NCI-H1092 (cell line): ENCODE measurements around the gene PIK3R2.
A peak's percentile ranks its signal among the peaks of the same experiment; 100 is the strongest.
"Not testable (repeated sequence)": the region's sequence is repeated elsewhere in the genome, so short reads cannot be mapped to it uniquely, and the experiment has no call there.

ENCODE experiments used
- DNase-seq: peaks from one replicate; lab custom pipeline; 2025; lab: John Stamatoyannopoulos, UW

Gene PIK3R2

GRCh38 chr19:18152817-18153555 is at the start of gene PIK3R2:
Gene PIK3R2, plus strand, starts transcription at chr19:18153163. Its CDS starts 2,717 bp downstream, at chr19:18155880.
- peak; percentile 100 for DNase-seq

GRCh38 chr19:18104793-18105131 is 48.2 kb upstream of the PIK3R2 start:
- DNase-seq: no peak

GRCh38 chr19:18105259-18105658 is 47.7 kb upstream of the PIK3R2 start:
- not testable (repeated sequence) for DNase-seq

- DNase-seq: no peak
Observed at GRCh38 chr19:18107235-18107634, 45.7 kb upstream of the PIK3R2 start.

- DNase-seq: no peak
Observed at GRCh38 chr19:18108897-18109296, 44.1 kb upstream of the PIK3R2 start.

GRCh38 chr19:18109341-18109732 is 43.6 kb upstream of the PIK3R2 start:
- no peak for DNase-seq

GRCh38 chr19:18109733-18110608 is 43.0 kb upstream of the PIK3R2 start:
- no peak for DNase-seq

- no peak for DNase-seq
Observed at GRCh38 chr19:18110609-18111232, 42.2 kb upstream of the PIK3R2 start.

GRCh38 chr19:18112989-18113478 is 39.9 kb upstream of the PIK3R2 start:
- DNase-seq: peak; percentile 60

GRCh38 chr19:18113827-18114226 is 39.1 kb upstream of the PIK3R2 start:
- DNase-seq: no peak

- no peak for DNase-seq
Observed at GRCh38 chr19:18114483-18114882, 38.5 kb upstream of the PIK3R2 start.

GRCh38 chr19:18117364-18117691 is 35.6 kb upstream of the PIK3R2 start:
- no peak for DNase-seq

GRCh38 chr19:18117692-18118378 is 35.1 kb upstream of the PIK3R2 start:
- peak; percentile 82 for DNase-seq

GRCh38 chr19:18118420-18119012 is 34.4 kb upstream of the PIK3R2 start:
- DNase-seq: no peak

GRCh38 chr19:18119013-18119716 is 33.8 kb upstream of the PIK3R2 start:
- no peak for DNase-seq

- no peak for DNase-seq
Observed at GRCh38 chr19:18119717-18120105, 33.3 kb upstream of the PIK3R2 start.

- no peak for DNase-seq
Observed at GRCh38 chr19:18120127-18120526, 32.8 kb upstream of the PIK3R2 start.

- no peak for DNase-seq
Observed at GRCh38 chr19:18121166-18121565, 31.8 kb upstream of the PIK3R2 start.

- DNase-seq: no peak
Observed at GRCh38 chr19:18122424-18122823, 30.5 kb upstream of the PIK3R2 start.

- DNase-seq: no peak
Observed at GRCh38 chr19:18122860-18123795, 29.8 kb upstream of the PIK3R2 start.
